H9 (cell line): ENCODE data around the gene PTPRN2. TPM values are rescaled to one million over a fixed set of nuclear protein-coding genes. Genes with fewer than 3 reads are reported as not detected.

Experiments
- DNase-seq: peaks from one replicate; pipeline ENCODE4 v3.0.0-alpha.2; 2017
- H2AFZ ChIP-seq: one replicate; pipeline ENCODE4 v1.6.1; 2013; ENCODE audit warnings: mild to moderate bottlenecking, low read length, control low read depth, moderate library complexity
- H2AK5ac ChIP-seq: 2 replicates; pipeline ENCODE4 v1.6.1; 2013; ENCODE audit warnings: low read length, control low read depth, mixed read lengths; ENCODE audit not compliant: insufficient read length
- H2BK120ac ChIP-seq: one replicate; pipeline ENCODE4 v1.6.1; 2013; ENCODE audit warnings: low read depth, mild to moderate bottlenecking, low read length, control low read depth, inconsistent platforms; ENCODE audit not compliant: poor library complexity, severe bottlenecking
- H2BK12ac ChIP-seq: 2 replicates; pipeline ENCODE4 v1.6.1; 2013; ENCODE audit warnings: low read length, control low read depth, mixed read lengths, low read depth; ENCODE audit not compliant: insufficient read length
- H2BK15ac ChIP-seq: 2 replicates; pipeline ENCODE4 v1.6.1; 2013; ENCODE audit warnings: low read depth, low read length, control low read depth
- H2BK20ac ChIP-seq: one replicate; pipeline ENCODE4 v1.6.1; 2013; ENCODE audit warnings: low read depth, mild to moderate bottlenecking, low read length, control low read depth, inconsistent platforms; ENCODE audit not compliant: poor library complexity, severe bottlenecking
- H2BK5ac ChIP-seq: 2 replicates; pipeline ENCODE4 v1.6.1; 2013; ENCODE audit warnings: low read length, control low read depth, mixed read lengths; ENCODE audit not compliant: insufficient read length
- H3K14ac ChIP-seq: 2 replicates; pipeline ENCODE4 v1.6.1; 2013; ENCODE audit warnings: low read length, control low read depth; ENCODE audit not compliant: insufficient read depth
- H3K18ac ChIP-seq: 2 replicates; pipeline ENCODE4 v1.6.1; 2013; ENCODE audit warnings: low read depth, mild to moderate bottlenecking, mixed read lengths, low read length, control low read depth; ENCODE audit not compliant: insufficient read length
- H3K23ac ChIP-seq: 2 replicates; pipeline ENCODE4 v1.6.1; 2013; ENCODE audit warnings: low read length, control low read depth, mixed read lengths, low read depth; ENCODE audit not compliant: insufficient read length
- H3K23me2 ChIP-seq: 2 replicates; pipeline ENCODE4 v1.6.1; 2013; ENCODE audit warnings: low read depth, mild to moderate bottlenecking, mixed read lengths, low read length, control low read depth; ENCODE audit not compliant: insufficient read length, poor library complexity, severe bottlenecking
- H3K27ac ChIP-seq: 2 replicates; pipeline ENCODE4 v1.5.1; 2013; ENCODE audit warnings: low read length, control low read depth, mixed read lengths, low read depth; ENCODE audit not compliant: insufficient read length
- H3K27me3 ChIP-seq: 2 replicates; pipeline ENCODE4 v1.6.1; 2013; ENCODE audit warnings: low read length, control low read depth, inconsistent platforms; ENCODE audit not compliant: insufficient read depth
- H3K4ac ChIP-seq: 2 replicates; pipeline ENCODE4 v1.6.1; 2013; ENCODE audit warnings: low read depth, mild to moderate bottlenecking, control low read depth, inconsistent platforms, low read length, moderate library complexity
- H3K4me1 ChIP-seq: 2 replicates; pipeline ENCODE4 v1.6.1; 2013; ENCODE audit warnings: low read length, control low read depth, inconsistent platforms; ENCODE audit not compliant: insufficient read depth
- H3K4me2 ChIP-seq: 2 replicates; pipeline ENCODE4 v1.6.1; 2013; ENCODE audit warnings: low read length, control low read depth, mixed read lengths; ENCODE audit not compliant: insufficient read length, insufficient read depth
- H3K56ac ChIP-seq: 2 replicates; pipeline ENCODE4 v1.6.1; 2013; ENCODE audit warnings: low read depth, mild to moderate bottlenecking, mixed read lengths, low read length, control low read depth; ENCODE audit not compliant: insufficient read length
- H3K79me1 ChIP-seq: 2 replicates; pipeline ENCODE4 v1.6.1; 2013; ENCODE audit warnings: low read depth, mild to moderate bottlenecking, moderate library complexity, low read length, control low read depth, inconsistent platforms; ENCODE audit not compliant: insufficient read depth, poor library complexity, severe bottlenecking
- H3K79me2 ChIP-seq: 2 replicates; pipeline ENCODE4 v1.6.1; 2013; ENCODE audit warnings: low read length, control low read depth, inconsistent platforms; ENCODE audit not compliant: insufficient read depth
- H3K9ac ChIP-seq: 2 replicates; pipeline ENCODE4 v1.6.1; 2013; ENCODE audit warnings: low read length, control low read depth, mixed read lengths; ENCODE audit not compliant: insufficient read length; ENCODE audit errors: extremely low read depth
- H3K9me3 ChIP-seq: one replicate; pipeline ENCODE4 v1.6.1; 2013; ENCODE audit warnings: low read depth, low read length, inconsistent platforms; ENCODE audit not compliant: control insufficient read depth
- H3T11ph ChIP-seq: one replicate; pipeline ENCODE4 v1.6.1; 2013; ENCODE audit warnings: mild to moderate bottlenecking, low read length, control low read depth, inconsistent platforms
- H4K20me1 ChIP-seq: one replicate; pipeline ENCODE4 v1.6.1; 2013; ENCODE audit not compliant: control insufficient read depth, insufficient read length, insufficient read depth
- H4K5ac ChIP-seq: 2 replicates; pipeline ENCODE4 v1.6.1; 2013; ENCODE audit warnings: low read depth, mild to moderate bottlenecking, mixed read lengths, low read length, control low read depth; ENCODE audit not compliant: insufficient read length
- H4K8ac ChIP-seq: replicated peaks from 2 replicates; pipeline ENCODE4 v1.6.1; 2013; ENCODE audit warnings: low read length, control low read depth, mixed read lengths, low read depth; ENCODE audit not compliant: insufficient read length
- H4K91ac ChIP-seq: 2 replicates; pipeline ENCODE4 v1.6.1; 2013; ENCODE audit warnings: low read depth, mild to moderate bottlenecking, moderate library complexity, mixed read lengths, low read length, control low read depth; ENCODE audit not compliant: insufficient read length
- H3K27ac Mint-ChIP-seq, 3 experiments: 2 replicates in 2 of 3; 3 replicates in 1 of 3; pipeline ENCODE4 v1.8.0; 2020 to 2021; ENCODE audit warnings: mixed read lengths in 3 of 3, mild to moderate bottlenecking in 1 of 3, moderate library complexity in 1 of 3
- H3K27me3 Mint-ChIP-seq: 2 replicates; pipeline ENCODE4 v1.8.0; 2021; ENCODE audit warnings: low read depth, mild to moderate bottlenecking, moderate library complexity, mixed read lengths
- H3K36me3 Mint-ChIP-seq, 3 experiments: 2 replicates in 2 of 3; 3 replicates in 1 of 3; pipeline ENCODE4 v1.8.0; 2020 to 2021; ENCODE audit warnings: low read depth in 3 of 3, mixed read lengths in 3 of 3; ENCODE audit not compliant: insufficient read depth in 1 of 3
- H3K4me1 Mint-ChIP-seq, 2 experiments: 2 replicates each; pipeline ENCODE4 v1.8.0; 2020; ENCODE audit warnings: mixed read lengths in 2 of 2
- H3K4me3 Mint-ChIP-seq, 2 experiments: 2 replicates in 1 of 2; 3 replicates in 1 of 2; pipeline ENCODE4 v1.8.0; 2020 to 2021; ENCODE audit warnings: mild to moderate bottlenecking in 2 of 2, mixed read lengths in 2 of 2, moderate library complexity in 1 of 2
- H3K9me3 Mint-ChIP-seq, 2 experiments: 2 replicates in 1 of 2; 3 replicates in 1 of 2; pipeline ENCODE4 v1.8.0; 2020; ENCODE audit warnings: mild to moderate bottlenecking in 2 of 2, mixed read lengths in 2 of 2, moderate library complexity in 1 of 2
- WGBS: extraction: QIAGEN DNeasy Blood & Tissue Kit; methylation state at CpG from one replicate; pipeline ENCODE4 v1.1.7; 2013; ENCODE audit warnings: missing lambda C conversion rate, low lambda C conversion rate, mixed read lengths; ENCODE audit not compliant: insufficient read length; ENCODE audit errors: extremely low coverage; 5-methylcytosine and 5-hydroxymethylcytosine counted together
- total RNA-seq: library from RNA; stranded (reverse); gene quantifications from 2 replicates; pipeline ENCODE4 v1.2.1, GENCODE V29; 2021
- TF ChIP-seq, protein P1 (sequence below): fragments of 200-600 bp; sonication (generic); conservative IDR thresholded peaks from 3 replicates; pipeline ENCODE4 v1.8.0; 2021; ENCODE audit warnings: antibody characterized with exemption, mild to moderate bottlenecking

PTPRN2 gene
- total RNA-seq, 1 experiment from 2014 or later: 5.2 TPM

DNA sequence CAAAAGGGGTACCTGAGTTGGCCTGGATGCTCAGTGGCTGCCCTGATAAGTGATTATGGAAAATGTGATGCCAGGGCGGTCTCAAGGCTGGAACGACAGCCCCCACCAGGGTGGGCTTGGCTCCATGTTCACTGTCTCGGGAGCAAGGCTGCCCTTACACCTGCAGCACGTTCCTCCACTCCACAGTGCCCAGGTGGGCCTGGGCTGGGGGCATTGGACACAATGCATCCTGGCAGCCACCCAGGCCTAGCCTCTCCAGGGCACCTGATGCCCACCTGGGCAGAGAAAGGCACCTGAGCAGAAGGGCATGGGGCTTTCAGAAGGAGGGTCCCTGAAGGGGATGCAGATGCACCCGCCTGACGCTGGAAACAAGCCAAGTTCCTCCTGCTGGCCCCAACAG, 702.5 kb downstream of the PTPRN2 start:
- peaks cover 16% of the 10 kb centered on the region for H3K9me3 ChIP-seq
- TF ChIP-seq, protein P1, sequence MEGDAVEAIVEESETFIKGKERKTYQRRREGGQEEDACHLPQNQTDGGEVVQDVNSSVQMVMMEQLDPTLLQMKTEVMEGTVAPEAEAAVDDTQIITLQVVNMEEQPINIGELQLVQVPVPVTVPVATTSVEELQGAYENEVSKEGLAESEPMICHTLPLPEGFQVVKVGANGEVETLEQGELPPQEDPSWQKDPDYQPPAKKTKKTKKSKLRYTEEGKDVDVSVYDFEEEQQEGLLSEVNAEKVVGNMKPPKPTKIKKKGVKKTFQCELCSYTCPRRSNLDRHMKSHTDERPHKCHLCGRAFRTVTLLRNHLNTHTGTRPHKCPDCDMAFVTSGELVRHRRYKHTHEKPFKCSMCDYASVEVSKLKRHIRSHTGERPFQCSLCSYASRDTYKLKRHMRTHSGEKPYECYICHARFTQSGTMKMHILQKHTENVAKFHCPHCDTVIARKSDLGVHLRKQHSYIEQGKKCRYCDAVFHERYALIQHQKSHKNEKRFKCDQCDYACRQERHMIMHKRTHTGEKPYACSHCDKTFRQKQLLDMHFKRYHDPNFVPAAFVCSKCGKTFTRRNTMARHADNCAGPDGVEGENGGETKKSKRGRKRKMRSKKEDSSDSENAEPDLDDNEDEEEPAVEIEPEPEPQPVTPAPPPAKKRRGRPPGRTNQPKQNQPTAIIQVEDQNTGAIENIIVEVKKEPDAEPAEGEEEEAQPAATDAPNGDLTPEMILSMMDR: no peak
- no peaks in the 10 kb centered on the region for H3K23me2 ChIP-seq

More for the DNA sequence above, 702.5 kb downstream of the PTPRN2 start:
- WGBS: no CpG with 5 or more reads among the region's 6 CpGs
- Histone ChIP-seq H2AK5ac (no peak overlapping the region), H2AFZ (no peak overlapping the region), H3K79me2 (no peaks in the 10 kb centered on the region), H3K4me1 (no peaks in the 10 kb centered on the region), H4K91ac (no peak overlapping the region), H4K8ac (no peak overlapping the region), H3K56ac (no peak overlapping the region), H4K5ac (no peak overlapping the region), H3T11ph (no peak overlapping the region), H3K9ac (no peak overlapping the region), H3K14ac (no peak overlapping the region), H3K4ac (no peak overlapping the region), H3K79me1 (no peaks in the 10 kb centered on the region), H2BK5ac (no peak overlapping the region), H2BK20ac (no peak overlapping the region), H2BK12ac (no peak overlapping the region), H3K27me3 (no peaks in the 10 kb centered on the region), H3K18ac (no peak overlapping the region), H4K20me1 (no peaks in the 10 kb centered on the region), H3K4me2 (no peak overlapping the region), H3K27ac (no peak overlapping the region), H2BK15ac (no peak overlapping the region), H2BK120ac (no peak overlapping the region), H3K23ac (no peak overlapping the region)
- peaks cover 6% of the 10 kb centered on the region for H3K27me3 Mint-ChIP-seq
- no peak for DNase-seq
- H3K27ac Mint-ChIP-seq: no peak overlapping the region
- peaks cover 0 to 7% of the 10 kb centered on the region in 2 experiments; a peak in 3 of 4 replicates for H3K4me1 Mint-ChIP-seq
- H3K36me3 Mint-ChIP-seq: peaks cover 6 to 18% (median 17%) of the 10 kb centered on the region in 3 experiments
- H3K4me3 Mint-ChIP-seq: no peak overlapping the region
- H3K9me3 Mint-ChIP-seq: peaks cover 17 to 19% of the 10 kb centered on the region in 2 experiments
